GM19463 (cell line): ENCODE measurements around the gene GRIN2A.

Experiments used
- ATAC-seq: cut with Tn5 transposase; IDR thresholded peaks from one replicate; pipeline ENCODE4 v1.9.1; 2021; ENCODE audit warnings: mild to moderate bottlenecking, moderate library complexity; ENCODE audit not compliant: unreplicated experiment

GRIN2A gene

DNA sequence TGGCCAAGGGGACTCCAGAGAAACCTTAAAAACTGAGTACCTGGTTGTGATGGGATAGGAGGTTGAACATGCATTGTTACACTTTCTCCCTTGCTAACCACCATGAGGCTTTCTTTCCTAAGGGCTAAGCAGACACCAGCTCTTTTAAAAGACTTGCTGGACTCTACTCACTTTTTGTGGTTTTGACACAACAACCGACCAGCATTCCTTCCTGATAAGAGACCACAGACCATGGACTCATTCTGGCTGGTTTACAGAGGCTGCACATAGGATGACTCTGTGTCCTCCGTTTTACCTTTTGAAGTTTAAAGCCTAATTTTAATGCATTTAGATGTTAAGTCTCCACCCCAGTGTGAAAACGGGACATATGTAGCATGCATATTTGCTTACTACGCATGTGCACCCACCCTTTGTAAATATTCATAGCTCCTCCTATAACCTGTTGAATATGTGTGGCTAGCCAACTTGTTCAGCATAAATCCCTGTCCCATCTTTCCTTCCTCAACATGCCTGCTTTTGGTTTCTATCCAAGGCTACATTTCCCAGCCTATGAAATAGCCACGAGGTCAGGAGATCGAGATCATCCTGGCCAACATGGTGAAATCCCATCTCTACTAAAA lies 475.9 kb downstream of the GRIN2A start:
- no peak for ATAC-seq

DNA sequence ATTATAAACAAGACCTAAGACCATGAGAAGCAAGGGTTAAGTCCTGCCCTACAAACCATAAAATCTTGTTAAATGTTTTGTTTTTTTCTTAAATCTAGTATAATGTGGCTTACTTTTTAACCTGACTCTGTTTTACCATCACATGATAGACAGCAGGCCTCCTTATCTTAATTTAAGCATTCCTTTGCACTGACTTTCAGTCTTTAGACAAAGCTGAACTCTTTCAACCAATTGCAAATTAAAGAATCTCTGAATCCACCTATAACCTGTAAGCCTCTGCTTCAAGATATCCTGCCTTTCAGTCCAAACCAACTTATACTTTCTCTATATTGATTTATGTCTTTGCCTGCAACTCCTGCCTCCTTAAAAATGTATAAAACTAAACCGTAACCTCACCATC lies 478.5 kb downstream of the GRIN2A start:
- no peak for ATAC-seq
